Spleen (tissue), 11 donors: ENCODE measurements around the gene CNGA2. TPM values are rescaled to one million over a fixed set of nuclear protein-coding genes. Genes with fewer than 3 reads are reported as not detected.

ENCODE experiments used
- DNase-seq: peaks from one replicate; pipeline ENCODE4 v3.0.0-alpha.2; 2020
- H3K27ac ChIP-seq, 8 donors: fragments of 200-600 bp; sonication (generic) in 7 of 8; 1 replicate in 4 of 8; 2 replicates in 4 of 8; pipeline versions ENCODE4 v1.5.0 to v1.8.0; 2016 to 2021; ENCODE audit warnings: inconsistent platforms in 4 of 8, mild to moderate bottlenecking in 4 of 8, moderate library complexity in 1 of 8
- H3K27me3 ChIP-seq, 7 donors: fragments of 200-600 bp; sonication (generic) in 6 of 7; replicated peaks in 1 of 7; 1 replicate in 4 of 7; 2 replicates in 3 of 7; pipeline versions ENCODE4 v1.5.0 to v1.8.0; 2016 to 2021; ENCODE audit warnings: inconsistent platforms in 3 of 7, mild to moderate bottlenecking in 1 of 7
- H3K36me3 ChIP-seq, 6 donors: fragments of 200-600 bp; sonication (generic) in 5 of 6; 1 replicate in 4 of 6; 2 replicates in 2 of 6; pipeline versions ENCODE4 v1.5.0 to v1.8.0; 2016 to 2021; ENCODE audit warnings: inconsistent platforms in 2 of 6
- H3K4me1 ChIP-seq, 6 donors: fragments of 200-600 bp; sonication (generic) in 5 of 6; 1 replicate in 3 of 6; 2 replicates in 3 of 6; pipeline versions ENCODE4 v1.5.0 to v1.8.0; 2016 to 2021; ENCODE audit warnings: inconsistent platforms in 3 of 6
- H3K4me3 ChIP-seq, 8 donors: fragments of 200-600 bp; sonication (generic) in 7 of 8; 1 replicate in 4 of 8; 2 replicates in 4 of 8; pipeline versions ENCODE4 v1.5.0 to v1.8.0; 2016 to 2021; ENCODE audit warnings: inconsistent platforms in 4 of 8, mild to moderate bottlenecking in 4 of 8, moderate library complexity in 2 of 8
- H3K9me3 ChIP-seq, 8 donors: fragments of 200-600 bp; sonication (generic) in 7 of 8; 1 replicate in 4 of 8; 2 replicates in 4 of 8; pipeline versions ENCODE4 v1.5.0 to v1.8.0; 2016 to 2021; ENCODE audit warnings: inconsistent platforms in 4 of 8
- POLR2A ChIP-seq, 3 donors: fragments of 450-650 bp; IDR thresholded peaks; one replicate each; pipeline ENCODE4 v1.5.1; 2017; ENCODE audit warnings: antibody characterized with exemption in 3 of 3, mild to moderate bottlenecking in 1 of 3
- POLR2AphosphoS5 ChIP-seq, 3 donors: sonication (generic); formaldehyde crosslinking; IDR thresholded peaks; one replicate each; pipeline ENCODE4 v1.5.1; 2017; ENCODE audit warnings: antibody characterized with exemption in 3 of 3
- WGBS, 5 donors: extraction: QIAGEN DNeasy Blood & Tissue Kit in 3 of 5; methylation state at CpG; one replicate each; pipeline versions ENCODE4 v1.1.5 to v1.1.7; 2013 to 2018; 5-methylcytosine and 5-hydroxymethylcytosine counted together
- intact Hi-C: fragments of 100-400 bp; cut with DNase I; formaldehyde crosslinking; loops from one replicate; pipeline ENCODE4 v1.15.0; 2023; ENCODE audit warnings: low total_unique reads
- polyA plus RNA-seq, 3 donors: library from polyadenylated mRNA; stranded (reverse); fragments of 200-250 nt; gene quantifications; one replicate each; pipeline ENCODE4 v1.2.1, GENCODE V29; 2013
- total RNA-seq, 7 donors: library from RNA; depleted of rRNA in 3 of 7; stranded (reverse); fragments of >200 nt in 3 of 7; fragmentation: NEBNext Ultra II Directional in 4 of 7; extraction: Animal tissue kit (Norgen Biotek cat#: 25700) in 4 of 7; gene quantifications; one replicate each; pipeline versions ENCODE4 v1.1.0 to v1.2.1, GENCODE V29; 2016 to 2021
- TF ChIP-seq, protein P1 (sequence below), 11 experiments: fragments of 200-600 bp in 7 of 11; fragments of 450-650 bp in 4 of 11; sonication (generic) in 4 of 11; IDR thresholded peaks in 8 of 11; conservative IDR thresholded peaks in 3 of 11; 1 replicate in 7 of 11; 2 replicates in 4 of 11; pipeline versions ENCODE4 v1.4.0 to v1.8.0; 2016 to 2021; ENCODE audit warnings: antibody characterized with exemption in 11 of 11, inconsistent platforms in 4 of 11, mild to moderate bottlenecking in 1 of 11
- donor health status: healthy with polysubstance abuse.
- donor health status: DM: no; HTN: no; CAD: no; lungs with moderate emphysema.
- donor health status: DM: no; HTN: no; CAD: no.
- donor health status: Bipolar disorder and iron deficiency.
- donor health status: healthy.
- donor health status: DM: no; HTN: no; CAD: no.
- donor health status: DM: yes; HTN: yes; CAD: no.

The CNGA2 gene
- total and polyA plus RNA-seq, 10 donors = not detected

- TF ChIP-seq POLR2A (IDR thresholded peaks at IDR 0.05) (no peak), POLR2AphosphoS5 (IDR thresholded peaks at IDR 0.05) (no peak)
- TF ChIP-seq, protein P1, sequence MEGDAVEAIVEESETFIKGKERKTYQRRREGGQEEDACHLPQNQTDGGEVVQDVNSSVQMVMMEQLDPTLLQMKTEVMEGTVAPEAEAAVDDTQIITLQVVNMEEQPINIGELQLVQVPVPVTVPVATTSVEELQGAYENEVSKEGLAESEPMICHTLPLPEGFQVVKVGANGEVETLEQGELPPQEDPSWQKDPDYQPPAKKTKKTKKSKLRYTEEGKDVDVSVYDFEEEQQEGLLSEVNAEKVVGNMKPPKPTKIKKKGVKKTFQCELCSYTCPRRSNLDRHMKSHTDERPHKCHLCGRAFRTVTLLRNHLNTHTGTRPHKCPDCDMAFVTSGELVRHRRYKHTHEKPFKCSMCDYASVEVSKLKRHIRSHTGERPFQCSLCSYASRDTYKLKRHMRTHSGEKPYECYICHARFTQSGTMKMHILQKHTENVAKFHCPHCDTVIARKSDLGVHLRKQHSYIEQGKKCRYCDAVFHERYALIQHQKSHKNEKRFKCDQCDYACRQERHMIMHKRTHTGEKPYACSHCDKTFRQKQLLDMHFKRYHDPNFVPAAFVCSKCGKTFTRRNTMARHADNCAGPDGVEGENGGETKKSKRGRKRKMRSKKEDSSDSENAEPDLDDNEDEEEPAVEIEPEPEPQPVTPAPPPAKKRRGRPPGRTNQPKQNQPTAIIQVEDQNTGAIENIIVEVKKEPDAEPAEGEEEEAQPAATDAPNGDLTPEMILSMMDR (IDR thresholded peaks at IDR 0.05 in 8 of 11, conservative IDR thresholded peaks at IDR 0.05 in 3 of 11) = no peak
- DNase-seq = no peak
- no peaks in the 10 kb centered on the region for H3K9me3 ChIP-seq
- H3K36me3 ChIP-seq = no peaks in the 10 kb centered on the region
- no peak overlapping the region for H3K27ac ChIP-seq
- WGBS, 5 donors = 88 to 96% (median 94%) methylated on average over 4 of the region's 4 CpGs
- H3K27me3 ChIP-seq = peaks cover 0 to 2% (median 0%) of the 10 kb centered on the region in 7 donors
- no peak overlapping the region for H3K4me3 ChIP-seq
- intact Hi-C loops = no loop called here
- H3K4me1 ChIP-seq = no peaks in the 10 kb centered on the region
These were observed 33.5 kb upstream of the CNGA2 start for GRCh38 chrX:151701071-151701470.

DNA sequence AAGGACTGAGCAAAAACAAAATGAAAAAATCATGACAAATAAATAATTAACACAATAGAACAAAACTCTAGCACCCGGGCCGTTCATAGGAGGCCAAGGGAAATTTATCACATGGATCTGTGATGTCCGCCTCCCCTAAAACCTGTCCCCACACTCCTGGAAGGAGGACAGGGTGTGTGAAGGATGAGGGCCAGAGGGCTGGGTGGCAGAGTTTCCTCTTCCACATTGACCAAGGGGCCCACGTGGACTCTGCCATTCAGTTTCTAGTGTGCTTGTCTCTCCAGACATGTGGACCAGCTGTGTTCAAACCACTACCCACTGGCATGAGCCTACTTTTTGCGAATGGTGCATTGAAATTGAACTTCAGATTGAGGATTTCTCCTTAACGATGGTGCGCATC lies 33.0 kb upstream of the CNGA2 start:
- intact Hi-C loops = no loop called here
- WGBS, 5 donors = 77 to 94% (median 85%) methylated on average over 7 of the region's 7 CpGs
- Histone ChIP-seq H3K4me3 (no peak overlapping the region), H3K27ac (no peak overlapping the region), H3K9me3 (no peaks in the 10 kb centered on the region), H3K27me3 (peaks cover 0 to 6% (median 0%) of the 10 kb centered on the region in 7 donors), H3K4me1 (no peaks in the 10 kb centered on the region), H3K36me3 (no peaks in the 10 kb centered on the region)
- TF ChIP-seq, protein P1 (IDR thresholded peaks at IDR 0.05 in 8 of 11, conservative IDR thresholded peaks at IDR 0.05 in 3 of 11) = no peak
- TF ChIP-seq POLR2A (IDR thresholded peaks at IDR 0.05) (no peak), POLR2AphosphoS5 (IDR thresholded peaks at IDR 0.05) (no peak)
- no peak for DNase-seq

- H3K27ac ChIP-seq = no peak overlapping the region
- TF ChIP-seq POLR2A (IDR thresholded peaks at IDR 0.05) = no peak
- no peaks in the 10 kb centered on the region for H3K9me3 ChIP-seq
- no peak for DNase-seq
- intact Hi-C loops = no loop called here
- no peaks in the 10 kb centered on the region for H3K36me3 ChIP-seq
- H3K4me1 ChIP-seq = no peaks in the 10 kb centered on the region
- H3K4me3 ChIP-seq = no peak overlapping the region
- H3K27me3 ChIP-seq = peaks cover 0 to 9% (median 0%) of the 10 kb centered on the region in 7 donors
- WGBS, 5 donors = 67 to 90% (median 81%) methylated on average over 8 to 9 of the region's 9 CpGs
These were observed 32.4 kb upstream of the CNGA2 start for GRCh38 chrX:151702026-151702714.

GRCh38 chrX:151702741-151703340 lies 31.7 kb upstream of the CNGA2 start:
- intact Hi-C loops = no loop called here
- Histone ChIP-seq H3K36me3 (no peaks in the 10 kb centered on the region), H3K27me3 (peaks cover 0 to 9% (median 0%) of the 10 kb centered on the region in 7 donors), H3K9me3 (no peaks in the 10 kb centered on the region), H3K4me1 (no peaks in the 10 kb centered on the region), H3K4me3 (no peak overlapping the region), H3K27ac (peak overlapping the region in 1 of 8 donors; percentile 25)
- no peak for DNase-seq
- 50 to 76% (median 70%) methylated on average over 7 of the region's 7 CpGs for WGBS, 5 donors
- peak in 2 of 3 donors; percentile 8 to 30 for TF ChIP-seq POLR2AphosphoS5 (IDR thresholded peaks at IDR 0.05)
- TF ChIP-seq, protein P1 (IDR thresholded peaks at IDR 0.05 in 8 of 11, conservative IDR thresholded peaks at IDR 0.05 in 3 of 11) = no peak
